Osteocyte (in vitro differentiated cells): Measurements from ENCODE around the gene CCDC141. TPM values are rescaled to one million over a fixed set of nuclear protein-coding genes. Genes with fewer than 3 reads are reported as not detected.

ENCODE experiments used
- DNase-seq: peaks from one replicate; pipeline ENCODE4 v3.0.0; 2021; ENCODE audit warnings: mixed read lengths; ENCODE audit not compliant: unreplicated experiment; ENCODE audit errors: extremely low spot score
- H3K27ac Mint-ChIP-seq: one replicate; pipeline ENCODE4 v1.8.0; 2021; ENCODE audit warnings: mild to moderate bottlenecking, mixed read lengths; ENCODE audit not compliant: unreplicated experiment
- H3K27me3 Mint-ChIP-seq: one replicate; pipeline ENCODE4 v1.8.0; 2021; ENCODE audit warnings: mixed read lengths; ENCODE audit not compliant: unreplicated experiment
- H3K36me3 Mint-ChIP-seq: one replicate; pipeline ENCODE4 v1.8.0; 2021; ENCODE audit warnings: mixed read lengths; ENCODE audit not compliant: unreplicated experiment
- H3K4me1 Mint-ChIP-seq: one replicate; pipeline ENCODE4 v1.8.0; 2021; ENCODE audit warnings: mixed read lengths; ENCODE audit not compliant: unreplicated experiment
- H3K4me3 Mint-ChIP-seq: one replicate; pipeline ENCODE4 v1.8.0; 2021; ENCODE audit warnings: mild to moderate bottlenecking, moderate library complexity, mixed read lengths; ENCODE audit not compliant: unreplicated experiment
- H3K9me3 Mint-ChIP-seq: one replicate; pipeline ENCODE4 v1.8.0; 2021; ENCODE audit warnings: mixed read lengths; ENCODE audit not compliant: unreplicated experiment
- total RNA-seq: library from RNA; stranded (reverse); gene quantifications from 2 replicates; pipeline ENCODE4 v1.2.1, GENCODE V29; 2021
- TF ChIP-seq, protein P1 (sequence below): fragments of 200-600 bp; sonication (generic); IDR thresholded peaks from 2 replicates; pipeline ENCODE4 v1.5.0; 2021; ENCODE audit warnings: antibody characterized with exemption, mild to moderate bottlenecking, moderate library complexity

CCDC141 gene
- total RNA-seq, 1 donor from 2014 or later, result not detected

DNA sequence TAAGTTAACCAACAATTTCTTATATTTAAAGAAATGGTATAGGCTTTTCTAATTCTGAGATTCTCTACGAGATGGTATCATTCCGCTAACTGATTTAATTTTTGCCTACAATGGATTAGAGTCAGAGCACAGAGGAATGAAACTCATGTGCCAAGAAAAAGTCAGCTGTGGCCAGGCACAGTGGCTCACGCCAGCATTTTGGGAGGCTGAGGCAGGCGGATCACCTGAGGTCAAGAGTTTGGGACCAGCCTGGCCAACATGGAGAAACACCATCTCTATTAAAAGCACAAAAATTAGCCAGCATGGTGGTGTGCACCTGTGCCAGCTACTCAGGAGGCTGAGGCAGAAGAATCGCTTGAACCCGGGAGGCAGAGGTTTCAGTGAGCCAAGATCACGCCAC lies 225.8 kb downstream of the CCDC141 start:
- H3K9me3 Mint-ChIP-seq, result no peaks in the 10 kb centered on the region
- TF ChIP-seq, protein P1, sequence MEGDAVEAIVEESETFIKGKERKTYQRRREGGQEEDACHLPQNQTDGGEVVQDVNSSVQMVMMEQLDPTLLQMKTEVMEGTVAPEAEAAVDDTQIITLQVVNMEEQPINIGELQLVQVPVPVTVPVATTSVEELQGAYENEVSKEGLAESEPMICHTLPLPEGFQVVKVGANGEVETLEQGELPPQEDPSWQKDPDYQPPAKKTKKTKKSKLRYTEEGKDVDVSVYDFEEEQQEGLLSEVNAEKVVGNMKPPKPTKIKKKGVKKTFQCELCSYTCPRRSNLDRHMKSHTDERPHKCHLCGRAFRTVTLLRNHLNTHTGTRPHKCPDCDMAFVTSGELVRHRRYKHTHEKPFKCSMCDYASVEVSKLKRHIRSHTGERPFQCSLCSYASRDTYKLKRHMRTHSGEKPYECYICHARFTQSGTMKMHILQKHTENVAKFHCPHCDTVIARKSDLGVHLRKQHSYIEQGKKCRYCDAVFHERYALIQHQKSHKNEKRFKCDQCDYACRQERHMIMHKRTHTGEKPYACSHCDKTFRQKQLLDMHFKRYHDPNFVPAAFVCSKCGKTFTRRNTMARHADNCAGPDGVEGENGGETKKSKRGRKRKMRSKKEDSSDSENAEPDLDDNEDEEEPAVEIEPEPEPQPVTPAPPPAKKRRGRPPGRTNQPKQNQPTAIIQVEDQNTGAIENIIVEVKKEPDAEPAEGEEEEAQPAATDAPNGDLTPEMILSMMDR, result no peak
- no peaks in the 10 kb centered on the region for H3K36me3 Mint-ChIP-seq
- H3K27me3 Mint-ChIP-seq, result peaks cover 9% of the 10 kb centered on the region
- no peaks in the 10 kb centered on the region for H3K4me1 Mint-ChIP-seq
- no peak for DNase-seq
- H3K27ac Mint-ChIP-seq, result no peak overlapping the region
- no peak overlapping the region for H3K4me3 Mint-ChIP-seq

DNA sequence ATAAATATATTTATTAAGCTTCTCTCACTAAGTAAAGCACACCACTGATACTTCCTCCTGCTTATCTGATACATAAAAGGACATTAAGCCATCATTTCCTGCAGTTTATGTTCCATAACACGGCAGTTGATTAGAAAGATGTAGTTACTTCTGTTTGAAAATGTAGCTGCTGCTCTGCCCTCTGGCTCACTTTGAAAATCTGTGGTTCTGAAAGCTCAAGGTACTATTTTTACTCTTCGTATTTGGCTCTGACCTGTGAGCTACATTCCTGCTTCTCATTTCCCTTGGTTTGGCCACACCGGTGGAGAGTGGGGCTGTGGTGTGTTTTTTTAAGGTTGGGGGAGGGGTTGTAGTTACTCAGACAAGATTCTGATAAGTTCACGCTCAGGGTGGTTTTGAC lies 229.9 kb downstream of the CCDC141 start:
- TF ChIP-seq, protein P1, result no peak
- Mint-ChIP-seq H3K4me3 (no peak overlapping the region), H3K27me3 (peaks cover 5% of the 10 kb centered on the region), H3K27ac (no peak overlapping the region), H3K4me1 (no peaks in the 10 kb centered on the region), H3K9me3 (no peaks in the 10 kb centered on the region), H3K36me3 (no peaks in the 10 kb centered on the region)
- no peak for DNase-seq

DNA sequence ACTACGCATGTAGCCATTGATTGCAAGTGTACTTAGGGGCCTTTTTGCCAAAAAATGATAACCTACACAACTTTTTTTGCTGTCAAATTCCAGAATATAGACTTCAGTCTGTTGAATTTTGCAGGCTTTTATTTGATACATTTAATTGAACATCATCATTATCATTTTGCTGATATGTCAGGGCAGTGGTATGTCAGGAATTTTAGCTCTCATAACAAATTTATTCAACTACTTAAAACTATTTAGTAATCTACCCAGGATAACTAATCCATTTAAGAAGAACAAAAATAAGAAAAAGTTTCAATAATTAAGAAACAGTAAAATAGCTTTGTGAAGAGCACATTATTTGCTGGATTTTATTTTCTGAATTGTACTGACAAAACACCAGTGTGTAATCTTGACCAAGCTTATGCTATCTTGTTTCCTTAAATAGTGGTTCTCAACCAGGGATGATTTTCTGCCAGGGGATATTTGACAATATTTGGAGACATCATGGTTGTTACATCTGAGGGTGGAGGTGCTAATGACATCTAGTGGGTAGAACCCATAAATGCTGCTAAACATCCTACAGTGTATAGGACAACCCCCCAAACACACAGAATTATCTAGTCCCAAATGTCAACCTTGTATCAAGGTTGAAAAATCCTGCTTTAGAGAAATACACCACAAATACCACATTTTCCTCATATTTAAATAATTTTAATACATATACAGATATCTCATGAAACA lies 230.6 kb downstream of the CCDC141 start:
- Mint-ChIP-seq H3K4me3 (no peak overlapping the region), H3K27ac (no peak overlapping the region), H3K4me1 (no peaks in the 10 kb centered on the region), H3K27me3 (peaks cover 5% of the 10 kb centered on the region), H3K9me3 (no peaks in the 10 kb centered on the region), H3K36me3 (no peaks in the 10 kb centered on the region)
- DNase-seq, result no peak
- TF ChIP-seq, protein P1, result no peak

DNA sequence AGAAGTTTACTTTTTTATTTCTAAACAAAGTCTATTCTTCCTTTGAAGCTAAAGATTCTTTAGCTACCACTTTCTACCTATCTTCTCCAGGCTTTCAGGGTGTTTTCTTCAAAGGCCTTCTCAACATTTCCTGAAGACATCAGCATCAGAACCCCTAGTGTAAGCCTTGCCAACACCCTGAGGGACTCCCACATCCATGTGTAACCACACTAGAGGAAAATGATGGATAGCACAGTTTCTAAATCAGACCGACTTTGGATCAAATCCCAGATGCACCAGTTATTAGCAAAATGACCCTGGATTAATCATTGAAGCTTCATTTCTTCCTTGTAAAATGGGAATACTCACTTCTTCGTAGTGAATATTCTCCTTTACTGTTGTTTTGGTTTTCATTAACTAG lies 238.0 kb downstream of the CCDC141 start:
- Mint-ChIP-seq H3K4me1 (no peaks in the 10 kb centered on the region), H3K9me3 (no peaks in the 10 kb centered on the region), H3K36me3 (no peaks in the 10 kb centered on the region), H3K27me3 (peaks cover 12% of the 10 kb centered on the region), H3K27ac (no peak overlapping the region), H3K4me3 (no peak overlapping the region)
- no peak for DNase-seq
- TF ChIP-seq, protein P1, result no peak

DNA sequence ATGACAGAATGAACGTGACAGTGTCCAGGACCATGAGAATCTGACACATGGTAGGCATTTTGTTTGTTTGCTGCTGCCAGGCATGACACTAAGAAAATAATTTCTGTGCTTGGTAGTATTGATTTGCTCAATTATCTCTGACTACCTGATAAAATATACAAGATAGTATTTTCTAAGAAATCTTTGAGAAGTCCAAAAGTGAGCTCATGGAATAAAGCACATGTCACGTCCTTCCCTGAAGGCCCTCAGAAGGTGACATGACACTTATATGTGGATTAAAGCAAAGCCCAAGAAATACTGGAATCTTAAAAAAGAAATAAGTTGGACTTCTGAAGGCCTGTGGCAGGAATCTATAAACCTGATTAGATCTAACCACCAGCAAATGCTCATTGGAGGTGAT lies 238.9 kb downstream of the CCDC141 start:
- Mint-ChIP-seq H3K4me3 (no peak overlapping the region), H3K27me3 (peaks cover 12% of the 10 kb centered on the region), H3K27ac (no peak overlapping the region), H3K36me3 (no peaks in the 10 kb centered on the region), H3K4me1 (no peaks in the 10 kb centered on the region), H3K9me3 (no peaks in the 10 kb centered on the region)
- DNase-seq, result no peak
- TF ChIP-seq, protein P1, result no peak
